ENCODE data around the gene ARL6IP6.

DNA sequence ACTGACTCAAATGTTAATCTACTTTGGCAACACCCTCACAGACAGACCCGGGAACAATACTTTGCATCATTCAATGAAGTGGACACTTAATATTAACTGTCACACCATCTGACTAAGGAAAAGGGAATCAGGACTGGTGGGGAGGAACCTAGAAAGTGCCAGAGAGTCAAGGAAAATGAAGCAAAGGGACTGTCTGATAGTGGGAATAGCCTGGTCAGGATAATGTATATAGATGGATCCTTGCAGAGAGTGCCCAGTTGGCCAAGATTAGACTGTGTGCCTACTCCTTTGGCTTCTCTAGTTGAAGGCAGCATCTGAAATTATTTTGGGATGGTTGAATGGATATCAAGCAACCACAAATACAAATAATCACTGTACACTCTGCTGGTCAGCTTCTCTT, 45.2 kb downstream of the ARL6IP6 start:
- no peak for TF ChIP-seq CTCF (conservative IDR thresholded peaks at IDR 0.05; ENCODE audit: low read depth, low read length)
- TF ChIP-seq EZH2 (IDR thresholded peaks at IDR 0.05; ENCODE audit: borderline replicate concordance, low read depth, low read length, poor library complexity, severe bottlenecking): no peak
